Thoracic aorta (tissue), 2 donors: Measurements from ENCODE around the gene APP. TPM values are rescaled to one million over a fixed set of nuclear protein-coding genes. Genes with fewer than 3 reads are reported as not detected.

Experiments
- ATAC-seq: fragments of 150-250 bp; one replicate; pipeline ENCODE4 v1.8.0; 2017; ENCODE audit warnings: low read depth; ENCODE audit not compliant: insufficient number of reproducible peaks, low FRiP score
- DNase-seq: peaks from one replicate; pipeline ENCODE4 v3.0.0-alpha.2; 2020; ENCODE audit warnings: low spot score
- H3K27ac ChIP-seq, 2 donors: fragments of 200-600 bp; sonication (generic); 1 replicate in 1 of 2; 2 replicates in 1 of 2; pipeline ENCODE4 v1.5.1; 2016; ENCODE audit warnings: mild to moderate bottlenecking in 2 of 2, moderate library complexity in 2 of 2
- H3K27me3 ChIP-seq: fragments of 200-600 bp; sonication (generic); replicated peaks from 2 replicates; pipeline ENCODE4 v1.6.0; 2016; ENCODE audit warnings: mild to moderate bottlenecking; ENCODE audit not compliant: insufficient read depth
- H3K36me3 ChIP-seq: fragments of 200-600 bp; sonication (generic); one replicate; pipeline ENCODE4 v1.5.1; 2016
- H3K4me1 ChIP-seq, 2 donors: fragments of 200-600 bp; sonication (generic); 1 replicate in 1 of 2; 2 replicates in 1 of 2; pipeline versions ENCODE4 v1.5.1 to v1.6.0; 2016; ENCODE audit warnings: low read depth in 2 of 2, mild to moderate bottlenecking in 1 of 2; ENCODE audit not compliant: control insufficient read depth in 1 of 2
- H3K4me3 ChIP-seq: fragments of 200-600 bp; sonication (generic); 2 replicates; pipeline ENCODE4 v1.5.1; 2016; ENCODE audit warnings: mild to moderate bottlenecking
- H3K9me3 ChIP-seq: fragments of 200-600 bp; sonication (generic); 2 replicates; pipeline ENCODE4 v1.5.1; 2016
- CTCF ChIP-seq: fragments of 200-600 bp; sonication (generic); IDR thresholded peaks from one replicate; pipeline ENCODE4 v1.5.1; 2019; ENCODE audit warnings: antibody characterized with exemption
- total RNA-seq, 2 donors: library from RNA; depleted of rRNA; stranded (reverse); fragments of >200 nt; gene quantifications; one replicate each; pipeline versions ENCODE4 v1.1.0 to v1.2.3, GENCODE V29; 2016

APP gene
- total RNA-seq, 2 donors from 2014 or later, result 342 to 468 TPM

GRCh38 chr21:26124896-26125295, 45.7 kb downstream of the APP start:
- TF ChIP-seq CTCF, result no peak
- Histone ChIP-seq H3K4me1 (peaks cover 23 to 59% of the 10 kb centered on the region in 2 donors), H3K27ac (peak overlapping the region; percentile 6 to 34), H3K36me3 (no peaks in the 10 kb centered on the region), H3K27me3 (no peaks in the 10 kb centered on the region), H3K9me3 (no peaks in the 10 kb centered on the region), H3K4me3 (peak overlapping the region; percentile 46)
- ATAC-seq (no peak), DNase-seq (no peak)

GRCh38 chr21:26124421-26124833, 46.1 kb downstream of the APP start:
- Histone ChIP-seq H3K4me1 (peaks cover 23 to 63% of the 10 kb centered on the region in 2 donors), H3K36me3 (no peaks in the 10 kb centered on the region), H3K4me3 (peak overlapping the region; percentile 46), H3K27me3 (no peaks in the 10 kb centered on the region), H3K9me3 (no peaks in the 10 kb centered on the region), H3K27ac (peak overlapping the region in 1 of 2 donors; percentile 34)
- TF ChIP-seq CTCF, result no peak
- DNase-seq (no peak), ATAC-seq (no peak)

GRCh38 chr21:26123012-26123411, 47.6 kb downstream of the APP start:
- Histone ChIP-seq H3K4me3 (no peak overlapping the region), H3K27ac (no peak overlapping the region), H3K4me1 (peaks cover 23 to 64% of the 10 kb centered on the region in 2 donors), H3K36me3 (no peaks in the 10 kb centered on the region), H3K9me3 (no peaks in the 10 kb centered on the region), H3K27me3 (no peaks in the 10 kb centered on the region)
- no peak for TF ChIP-seq CTCF
- DNase-seq, result no peak
- ATAC-seq, result no peak

GRCh38 chr21:26120828-26121227, 49.7 kb downstream of the APP start:
- Histone ChIP-seq H3K36me3 (no peaks in the 10 kb centered on the region), H3K27me3 (no peaks in the 10 kb centered on the region), H3K9me3 (no peaks in the 10 kb centered on the region), H3K4me3 (no peak overlapping the region), H3K4me1 (peaks cover 24 to 71% of the 10 kb centered on the region in 2 donors), H3K27ac (no peak overlapping the region)
- DNase-seq, result no peak
- TF ChIP-seq CTCF, result no peak
- no peak for ATAC-seq

GRCh38 chr21:26119906-26120305, 50.7 kb downstream of the APP start:
- DNase-seq (no peak), ATAC-seq (no peak)
- Histone ChIP-seq H3K4me3 (no peak overlapping the region), H3K9me3 (no peaks in the 10 kb centered on the region), H3K27me3 (no peaks in the 10 kb centered on the region), H3K36me3 (no peaks in the 10 kb centered on the region), H3K27ac (no peak overlapping the region), H3K4me1 (peaks cover 23 to 62% of the 10 kb centered on the region in 2 donors)
- no peak for TF ChIP-seq CTCF
